GM21825 (cell line): ENCODE measurements around the gene B4GALT5.
"Not testable (repeated sequence)": the region's sequence is repeated elsewhere in the genome, so short reads cannot be mapped to it uniquely, and the experiment has no call there.

ENCODE experiments used
- ATAC-seq: cut with Tn5 transposase; IDR thresholded peaks from one replicate; pipeline ENCODE4 v1.9.1; 2021; ENCODE audit warnings: mild to moderate bottlenecking, moderate library complexity; ENCODE audit not compliant: unreplicated experiment

The B4GALT5 gene

DNA sequence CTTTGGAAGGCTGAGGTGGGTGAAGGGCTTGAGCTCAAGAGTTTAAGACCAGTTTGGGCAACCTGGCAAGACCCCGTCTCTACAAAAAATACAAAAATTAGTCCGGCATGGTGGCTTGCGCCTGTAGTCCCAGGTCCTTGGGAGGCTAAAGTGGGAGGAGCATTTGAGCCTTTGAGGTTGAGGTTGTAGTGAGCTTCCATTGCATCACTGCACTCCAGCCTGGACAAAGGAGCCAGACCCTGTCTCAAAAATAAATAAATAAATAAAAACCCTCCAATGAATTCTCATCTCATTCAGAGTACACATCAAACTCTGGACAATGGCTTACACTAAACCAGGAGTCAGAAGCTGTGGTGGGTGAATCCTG, 31.8 kb downstream of the B4GALT5 start:
- no peak for ATAC-seq

DNA sequence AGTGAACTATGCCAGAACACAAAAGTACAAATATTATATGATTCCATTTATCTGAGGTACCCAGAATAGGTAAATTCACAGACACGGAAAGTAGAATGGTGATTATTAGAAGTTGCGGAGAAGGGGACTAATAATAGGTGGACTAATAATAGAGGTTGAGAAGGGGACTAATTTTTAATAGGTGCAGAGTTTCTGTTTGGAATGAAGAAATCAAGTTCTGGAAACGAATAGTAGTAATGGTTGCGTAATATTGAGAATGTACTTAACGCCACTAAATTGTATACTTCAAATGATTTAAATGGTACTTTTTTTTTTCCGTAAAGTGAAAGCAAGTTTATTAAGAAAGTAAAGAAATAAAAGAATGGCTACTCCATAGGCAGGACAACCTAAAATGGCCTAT, 33.2 kb downstream of the B4GALT5 start:
- ATAC-seq, result no peak

DNA sequence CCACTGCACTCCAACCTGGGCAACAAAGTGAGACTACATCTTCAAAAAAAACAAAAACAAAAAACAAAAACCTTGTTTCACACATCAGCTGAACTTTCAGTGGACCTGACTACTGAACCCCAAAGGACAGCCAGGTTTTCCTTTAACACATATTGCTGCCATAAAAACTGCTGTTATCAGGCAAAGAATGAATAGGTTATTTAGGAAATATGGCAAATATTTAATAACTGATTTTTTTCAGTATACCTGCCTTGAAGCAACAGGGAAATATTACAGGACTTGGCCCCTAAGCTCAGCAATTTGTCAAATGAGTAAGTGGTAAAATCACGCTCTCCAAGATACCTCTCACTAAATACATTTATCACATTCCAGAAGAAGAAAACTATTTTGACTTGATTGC, 34.0 kb downstream of the B4GALT5 start:
- no peak for ATAC-seq

GRCh38 chr20:49677777-49678758, 35.6 kb downstream of the B4GALT5 start:
- no peak for ATAC-seq

DNA sequence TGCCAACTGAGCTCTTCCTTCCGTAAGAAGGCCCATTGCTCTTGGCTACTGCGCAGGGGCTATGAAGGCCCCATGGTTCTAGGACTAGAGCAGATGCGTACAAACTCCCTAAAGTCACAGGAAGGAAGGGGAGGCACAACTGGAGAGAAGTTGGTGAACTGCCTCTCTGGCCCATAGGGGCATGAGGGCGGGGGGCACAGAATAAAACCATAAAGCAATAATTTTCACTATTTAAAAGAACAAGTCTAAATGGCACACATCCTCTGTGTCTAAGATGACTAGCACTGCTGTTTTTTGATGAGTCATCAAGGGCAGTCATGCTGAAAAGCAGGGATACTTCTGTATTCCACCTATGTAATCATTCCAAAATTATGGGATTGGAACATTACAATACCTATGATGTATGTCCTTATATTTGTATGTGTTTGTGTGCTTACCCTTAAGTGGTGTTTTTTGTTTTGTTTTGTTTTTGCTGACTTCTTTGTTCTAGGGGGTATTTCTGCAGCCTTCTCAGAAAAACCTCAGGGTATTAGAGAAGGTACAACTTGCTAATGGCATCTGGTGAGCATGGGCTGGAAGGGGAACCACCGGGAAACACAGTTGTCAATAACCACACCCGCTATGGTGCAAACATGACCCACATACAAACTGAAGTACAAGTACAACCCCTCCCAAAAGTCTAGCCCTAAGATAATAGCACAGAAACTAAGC, 36.9 kb downstream of the B4GALT5 start:
- peak; percentile 56 for ATAC-seq

GRCh38 chr20:49675368-49676151, 38.1 kb downstream of the B4GALT5 start:
- ATAC-seq, result peak; percentile 35

- no peak for ATAC-seq
Observed at GRCh38 chr20:49674383-49675352, 39.0 kb downstream of the B4GALT5 start.

GRCh38 chr20:49672096-49672664, 41.5 kb downstream of the B4GALT5 start:
- ATAC-seq, result no peak

DNA sequence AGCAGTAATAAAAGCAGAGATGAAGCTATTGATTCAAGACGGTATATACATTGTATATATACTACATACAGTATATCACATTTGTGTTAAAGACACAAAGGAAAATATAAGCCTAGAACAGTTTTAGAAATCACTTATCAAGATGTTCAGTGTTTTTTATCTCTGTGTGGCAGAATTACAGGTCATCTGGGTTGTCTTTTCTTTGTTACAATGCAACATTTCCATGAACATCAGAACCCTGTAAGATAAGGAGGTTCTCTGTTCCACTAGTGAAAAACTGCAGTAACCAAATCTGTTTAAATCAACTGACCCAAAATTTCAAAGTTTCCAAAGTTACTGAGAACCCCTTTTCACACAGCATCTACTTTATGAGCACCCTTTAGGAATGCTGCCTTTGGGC, 42.2 kb downstream of the B4GALT5 start:
- no peak for ATAC-seq

DNA sequence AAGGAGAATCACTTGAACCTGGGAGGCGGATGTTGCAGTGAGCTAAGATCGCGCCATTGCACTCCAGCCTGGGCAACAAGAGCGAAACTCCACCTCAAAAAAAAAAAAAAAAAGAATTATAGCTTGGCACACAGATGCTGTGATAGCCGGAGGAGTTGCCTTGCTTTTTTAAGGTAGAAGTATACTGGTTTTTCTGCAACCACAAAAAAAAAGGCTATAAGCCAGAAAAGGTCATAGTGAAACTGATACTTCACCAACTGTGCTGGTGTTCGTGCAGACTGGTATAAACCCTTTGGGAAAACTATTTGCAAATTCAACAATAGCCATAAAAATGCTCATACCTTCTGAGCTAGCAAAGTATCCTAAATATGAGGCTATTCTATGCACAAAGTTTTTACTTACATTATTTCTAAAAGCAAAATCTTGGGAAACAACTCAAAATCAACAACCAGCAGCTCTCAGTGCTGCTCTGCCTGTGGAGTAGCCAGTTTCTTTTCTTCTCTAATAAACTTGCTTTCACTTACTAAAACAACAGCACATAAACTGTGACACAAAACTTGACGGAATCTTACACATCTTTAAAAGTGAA, 44.0 kb downstream of the B4GALT5 start:
- ATAC-seq, result peak; percentile 60

DNA sequence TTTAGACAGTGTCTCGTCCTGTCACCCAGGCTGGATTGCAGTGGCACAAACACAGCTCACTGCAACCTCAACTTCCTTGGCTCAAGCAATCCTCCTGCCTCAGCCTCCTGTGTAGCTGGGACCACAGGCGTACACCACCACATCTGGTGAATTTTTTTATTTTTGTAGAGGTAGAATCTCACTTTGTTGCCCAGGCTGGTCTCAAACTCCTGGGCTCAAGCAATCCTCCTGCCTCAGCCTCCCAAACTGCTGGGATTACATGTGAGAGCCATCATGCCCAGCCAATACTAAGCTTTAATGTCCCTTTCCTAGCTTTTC, 44.8 kb downstream of the B4GALT5 start:
- ATAC-seq, result not testable (repeated sequence)

- ATAC-seq, result peak; percentile 56
Observed at GRCh38 chr20:49668181-49668877, 45.3 kb downstream of the B4GALT5 start.

DNA sequence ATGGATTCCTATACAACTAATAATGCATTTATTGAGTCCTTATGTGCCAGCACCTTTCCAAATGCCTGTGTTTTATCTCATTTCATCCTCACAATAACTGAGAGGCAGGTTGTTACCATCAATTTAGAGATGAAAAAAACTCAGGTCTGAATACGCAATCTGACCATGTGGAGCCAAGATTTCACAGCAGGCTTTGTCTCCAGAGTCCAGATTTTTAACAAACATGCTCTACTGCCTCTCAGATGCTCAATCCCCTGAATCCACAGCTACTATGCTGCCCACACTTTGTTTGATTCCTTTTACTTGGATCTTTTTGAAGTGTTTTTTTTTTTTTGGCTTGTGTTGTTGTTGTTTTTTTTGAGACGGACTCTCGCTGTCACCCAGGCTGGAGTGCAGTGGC, 46.8 kb downstream of the B4GALT5 start:
- no peak for ATAC-seq

GRCh38 chr20:49665796-49666195, 47.9 kb downstream of the B4GALT5 start:
- no peak for ATAC-seq

DNA sequence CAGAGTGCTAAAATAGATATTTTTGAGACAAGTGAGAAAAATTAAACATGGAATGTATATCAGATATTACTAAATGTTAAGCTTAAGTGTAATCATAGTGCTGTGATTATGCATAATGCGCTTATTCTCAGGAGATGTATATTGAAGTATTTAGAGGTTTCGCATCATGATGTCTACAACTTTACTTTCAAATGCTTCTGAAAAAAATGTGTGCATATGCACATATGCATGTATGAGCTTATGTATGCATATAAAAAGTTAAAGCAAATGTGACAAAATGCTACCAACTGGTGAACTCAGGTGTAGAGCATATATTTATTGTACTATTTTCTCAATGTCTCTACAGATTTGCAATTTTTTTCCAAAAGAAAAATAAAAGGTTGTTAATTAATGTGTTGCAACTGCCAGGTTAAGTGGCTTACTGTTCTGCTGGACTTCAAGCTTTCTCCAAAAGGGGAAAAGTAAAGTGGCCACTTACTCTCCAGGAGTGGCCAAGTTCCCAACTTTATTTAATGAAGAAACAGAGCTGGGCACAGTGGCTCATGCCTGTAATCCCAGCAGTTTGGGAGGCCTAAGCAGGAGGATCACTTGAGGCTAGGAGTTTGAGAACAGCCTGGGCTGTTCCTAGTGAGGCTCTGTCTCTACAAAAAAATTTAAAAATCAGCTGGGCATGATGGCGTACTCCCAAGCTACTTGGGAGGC, 48.9 kb downstream of the B4GALT5 start:
- no peak for ATAC-seq

- ATAC-seq, result no peak
Observed at GRCh38 chr20:49663112-49663511, 50.6 kb downstream of the B4GALT5 start.

GRCh38 chr20:49661560-49662329, 51.9 kb downstream of the B4GALT5 start:
- no peak for ATAC-seq

DNA sequence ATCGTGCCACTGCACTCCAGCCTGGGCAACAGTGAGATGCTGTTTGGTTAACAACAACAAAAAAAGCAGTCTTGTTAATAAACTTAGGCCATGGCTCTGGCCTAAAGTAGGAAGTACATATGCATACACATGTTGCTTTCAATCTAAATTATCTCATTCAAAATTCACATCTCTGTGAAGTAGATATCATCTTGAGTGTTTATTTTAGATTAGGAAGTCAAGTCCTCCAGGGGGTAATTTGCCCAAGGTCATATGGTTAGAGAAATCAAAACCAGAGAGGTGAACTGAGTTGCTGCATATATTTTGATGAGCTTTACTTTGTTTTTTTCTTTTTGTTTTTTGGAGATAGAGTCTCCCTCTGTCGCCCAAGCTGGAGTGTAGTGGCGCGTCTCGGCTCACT, 52.8 kb downstream of the B4GALT5 start:
- ATAC-seq, result no peak
